HFF-Myc (cell line): ENCODE data around the gene YES1.
"Not testable (repeated sequence)": the region's sequence is repeated elsewhere in the genome, so short reads cannot be mapped to it uniquely, and the experiment has no call there.

ENCODE experiments used
- DNase-seq: peaks from one replicate; pipeline ENCODE4 v3.0.0-alpha.2; 2011; ENCODE audit warnings: low read depth; ENCODE audit errors: extremely low read depth
- H3K4me3 ChIP-seq: replicated peaks from 2 replicates; pipeline ENCODE4 v1.5.1; 2011; ENCODE audit warnings: low read depth, mild to moderate bottlenecking, control low read depth, low read length
- CTCF ChIP-seq: IDR thresholded peaks from 2 replicates; pipeline ENCODE4 v1.5.1; 2012; ENCODE audit warnings: mild to moderate bottlenecking, low read depth, low read length, control low read depth; ENCODE audit errors: missing control alignments

The YES1 gene

GRCh38 chr18:789397-789796, 22.6 kb downstream of the YES1 start:
- no peak for TF ChIP-seq CTCF

DNA sequence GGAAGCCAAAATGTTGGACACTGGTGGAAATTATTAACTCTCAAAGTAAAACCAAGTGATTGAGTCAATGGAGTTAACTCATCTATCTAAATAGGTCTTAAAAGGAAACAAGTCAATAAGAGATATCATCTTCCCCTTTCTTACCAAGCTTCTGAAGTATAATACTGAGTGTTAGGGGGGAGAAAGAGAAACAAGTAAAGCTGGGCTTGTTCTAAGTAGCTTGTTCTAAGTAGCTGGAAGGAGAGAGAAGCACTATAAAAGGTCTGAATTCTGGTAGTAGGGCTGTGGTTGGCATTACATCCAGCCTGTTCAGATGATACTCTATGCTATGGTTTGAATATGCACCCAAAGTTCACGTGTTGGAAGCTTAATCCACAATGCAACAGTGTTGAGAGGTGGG, 26.8 kb downstream of the YES1 start:
- no peak for TF ChIP-seq CTCF
- no peak for DNase-seq
- H3K4me3 ChIP-seq, result no peak overlapping the region

More at GRCh38 chr18:789397-789796, 22.6 kb downstream of the YES1 start:
- DNase-seq, result no peak
- H3K4me3 ChIP-seq, result no peak overlapping the region

GRCh38 chr18:784470-785172, 27.4 kb downstream of the YES1 start:
- no peak for DNase-seq
- H3K4me3 ChIP-seq, result no peak overlapping the region
- no peak for TF ChIP-seq CTCF

- DNase-seq, result no peak
- TF ChIP-seq CTCF, result no peak
- no peak overlapping the region for H3K4me3 ChIP-seq
These were observed 33.7 kb downstream of the YES1 start for GRCh38 chr18:778194-778927.

GRCh38 chr18:777021-777420, 35.0 kb downstream of the YES1 start:
- TF ChIP-seq CTCF, result no peak
- DNase-seq, result no peak
- H3K4me3 ChIP-seq, result no peak overlapping the region

- DNase-seq, result not testable (repeated sequence)
These were observed 36.0 kb downstream of the YES1 start for GRCh38 chr18:776044-776443.

DNA sequence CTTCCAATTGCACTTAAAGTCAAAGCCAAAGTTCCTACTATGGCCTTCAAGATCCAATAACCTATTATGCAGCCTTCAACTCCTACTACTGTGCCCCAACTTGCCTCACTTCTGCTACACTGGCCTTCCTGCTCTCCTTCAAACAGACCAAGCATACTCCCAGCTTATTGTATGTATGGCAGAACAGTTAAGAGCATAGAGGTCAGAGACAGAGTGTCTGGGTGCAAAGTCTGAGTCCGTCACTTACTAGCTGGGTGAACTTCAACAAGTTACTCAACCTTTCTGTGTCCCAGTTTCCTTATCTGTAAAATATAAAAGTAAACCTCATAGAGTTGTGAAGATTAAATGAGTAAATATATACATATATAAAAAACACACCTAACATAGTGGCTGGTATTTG, 37.2 kb downstream of the YES1 start:
- no peak overlapping the region for H3K4me3 ChIP-seq
- TF ChIP-seq CTCF, result no peak
- no peak for DNase-seq

More at GRCh38 chr18:776044-776443, 36.0 kb downstream of the YES1 start:
- not testable (repeated sequence) for H3K4me3 ChIP-seq
